Keratinocyte (primary cell): ENCODE data around the gene OR4K5. TPM values are rescaled to one million over a fixed set of nuclear protein-coding genes. Genes with fewer than 3 reads are reported as not detected.

Experiments
- polyA plus RNA-seq, 5 experiments: library from polyadenylated mRNA; depleted of rRNA in 3 of 5; stranded (reverse) in 3 of 5; stranded (forward) in 1 of 5; unstranded in 1 of 5; fragments of >200 nt; gene quantifications; 1 replicate in 1 of 5; 2 replicates in 3 of 5; 3 replicates in 1 of 5; pipeline versions ENCODE4 v1.2.1 to v1.2.3, GENCODE V29; 2011 to 2012; ENCODE audit warnings: missing spikeins in 2 of 5, low read depth in 1 of 5, low replicate concordance in 1 of 5

The OR4K5 gene
- polyA plus RNA-seq, 1 donor (not counting 4 experiments of a cell fraction or from before 2014, with no cell fraction given), result not detected

Other genes with a start within 250 kb of the OR4K5 start
- not detected in 3 replicates for gene OR11H2, start 206.7 kb upstream of the OR4K5 start, polyA plus RNA-seq
- not detected in 3 replicates for gene OR4Q3, start 177.0 kb upstream of the OR4K5 start, polyA plus RNA-seq
- gene OR4M1, start 147.1 kb upstream of the OR4K5 start, polyA plus RNA-seq, result not detected in 3 replicates
- not detected in 3 replicates for gene OR4N2, start 116.8 kb upstream of the OR4K5 start, polyA plus RNA-seq
- not detected in 3 replicates for gene OR4K2, start 45.5 kb upstream of the OR4K5 start, polyA plus RNA-seq
- gene OR4K1, start 10.3 kb downstream of the OR4K5 start, polyA plus RNA-seq, result not detected in 3 replicates
- gene OR4K15, start 55.0 kb downstream of the OR4K5 start, polyA plus RNA-seq, result not detected in 3 replicates
- not detected in 3 replicates for gene OR4Q2, start 81.6 kb downstream of the OR4K5 start, polyA plus RNA-seq
- not detected in 3 replicates for gene OR4K14, start 98.7 kb downstream of the OR4K5 start, polyA plus RNA-seq
- gene OR4K13, start 115.4 kb downstream of the OR4K5 start, polyA plus RNA-seq, result not detected in 3 replicates
- gene OR4L1, start 139.4 kb downstream of the OR4K5 start, polyA plus RNA-seq, result not detected in 3 replicates
- gene OR4K17, start 190.1 kb downstream of the OR4K5 start, polyA plus RNA-seq, result not detected in 3 replicates
- not detected in 3 replicates for gene OR4N5, start 218.2 kb downstream of the OR4K5 start, polyA plus RNA-seq